ENCODE data around the gene MPP2.

Gene MPP2

GRCh38 chr17:43829738-43830137 is 77.6 kb downstream of the MPP2 start:
- Histone ChIP-seq H3K27ac (ENCODE audit: low read depth, low read length) (no peak overlapping the region), H3K4me1 (ENCODE audit: control insufficient read depth, low read depth, low read length) (no peaks in the 10 kb centered on the region), H3K27me3 (ENCODE audit: insufficient read depth, low read length, poor library complexity) (peaks cover 2% of the 10 kb centered on the region), H3K4ac (ENCODE audit: low read depth, low read length) (no peak overlapping the region), H3K56ac (ENCODE audit: low read length) (no peak overlapping the region), H4K8ac (ENCODE audit: low read depth, low read length) (no peak overlapping the region), H3K4me2 (ENCODE audit: low read length) (no peak overlapping the region), H3K79me2 (ENCODE audit: control insufficient read depth, insufficient read depth, low read length) (no peaks in the 10 kb centered on the region), H3K18ac (ENCODE audit: low read length) (no peak overlapping the region), H2BK120ac (ENCODE audit: low read depth, low read length) (no peak overlapping the region), H3K79me1 (ENCODE audit: low read length) (no peaks in the 10 kb centered on the region), H2BK5ac (ENCODE audit: low read length) (no peak overlapping the region), H3K36me3 (ENCODE audit: control insufficient read depth, insufficient read depth, low read length) (no peaks in the 10 kb centered on the region), H3K23ac (ENCODE audit: low read length) (no peak overlapping the region), H3K4me3 (ENCODE audit: low read length) (no peak overlapping the region), H3K9ac (ENCODE audit: low read length) (no peak overlapping the region), H2BK15ac (replicated peaks; ENCODE audit: low read depth) (no peak overlapping the region), H2AK5ac (ENCODE audit: low read length) (no peak overlapping the region), H4K5ac (ENCODE audit: low read length) (no peak overlapping the region)
- WGBS (ENCODE audit: extremely low coverage, insufficient coverage, low lambda C conversion rate): no CpG with 5 or more reads among the region's 14 CpGs
- no peak for DNase-seq

- H2BK15ac ChIP-seq (replicated peaks; ENCODE audit: low read depth): no peak overlapping the region
Measured at GRCh38 chr17:43827596-43827995, 79.7 kb downstream of the MPP2 start.

GRCh38 chr17:43826206-43826605 is 81.1 kb downstream of the MPP2 start:
- Histone ChIP-seq H2BK120ac (ENCODE audit: low read depth, low read length) (no peak overlapping the region), H4K5ac (ENCODE audit: low read length) (no peak overlapping the region), H3K79me1 (ENCODE audit: low read length) (no peaks in the 10 kb centered on the region), H3K56ac (ENCODE audit: low read length) (no peak overlapping the region), H3K4me2 (ENCODE audit: low read length) (no peak overlapping the region), H2AK5ac (ENCODE audit: low read length) (no peak overlapping the region), H4K8ac (ENCODE audit: low read depth, low read length) (no peak overlapping the region), H2BK15ac (replicated peaks; ENCODE audit: low read depth) (no peak overlapping the region), H3K27me3 (ENCODE audit: insufficient read depth, low read length, poor library complexity) (no peaks in the 10 kb centered on the region), H3K4me3 (ENCODE audit: low read length) (no peak overlapping the region), H3K79me2 (ENCODE audit: control insufficient read depth, insufficient read depth, low read length) (no peaks in the 10 kb centered on the region), H3K18ac (ENCODE audit: low read length) (no peak overlapping the region), H3K36me3 (ENCODE audit: control insufficient read depth, insufficient read depth, low read length) (no peaks in the 10 kb centered on the region), H3K9ac (ENCODE audit: low read length) (no peak overlapping the region), H3K27ac (ENCODE audit: low read depth, low read length) (no peak overlapping the region), H3K23ac (ENCODE audit: low read length) (no peak overlapping the region), H3K4ac (ENCODE audit: low read depth, low read length) (no peak overlapping the region), H3K4me1 (ENCODE audit: control insufficient read depth, low read depth, low read length) (no peaks in the 10 kb centered on the region), H2BK5ac (ENCODE audit: low read length) (no peak overlapping the region)
- no CpG with 5 or more reads among the region's 7 CpGs for whole genome bisulfite sequencing (ENCODE audit: extremely low coverage, insufficient coverage, low lambda C conversion rate)
- DNase-seq: no peak

More at GRCh38 chr17:43827596-43827995, 79.7 kb downstream of the MPP2 start:
- Histone ChIP-seq H3K56ac (ENCODE audit: low read length) (no peak overlapping the region), H3K4me2 (ENCODE audit: low read length) (no peak overlapping the region), H2BK5ac (ENCODE audit: low read length) (no peak overlapping the region), H3K23ac (ENCODE audit: low read length) (no peak overlapping the region), H3K79me2 (ENCODE audit: control insufficient read depth, insufficient read depth, low read length) (no peaks in the 10 kb centered on the region), H3K27ac (ENCODE audit: low read depth, low read length) (no peak overlapping the region), H3K18ac (ENCODE audit: low read length) (no peak overlapping the region), H3K79me1 (ENCODE audit: low read length) (no peaks in the 10 kb centered on the region), H3K36me3 (ENCODE audit: control insufficient read depth, insufficient read depth, low read length) (no peaks in the 10 kb centered on the region), H4K8ac (ENCODE audit: low read depth, low read length) (no peak overlapping the region), H4K5ac (ENCODE audit: low read length) (no peak overlapping the region), H2BK120ac (ENCODE audit: low read depth, low read length) (no peak overlapping the region), H3K27me3 (ENCODE audit: insufficient read depth, low read length, poor library complexity) (no peaks in the 10 kb centered on the region), H3K9ac (ENCODE audit: low read length) (no peak overlapping the region), H3K4ac (ENCODE audit: low read depth, low read length) (no peak overlapping the region), H3K4me1 (ENCODE audit: control insufficient read depth, low read depth, low read length) (no peaks in the 10 kb centered on the region), H3K4me3 (ENCODE audit: low read length) (no peak overlapping the region), H2AK5ac (ENCODE audit: low read length) (no peak overlapping the region)
- WGBS (ENCODE audit: extremely low coverage, insufficient coverage, low lambda C conversion rate): no CpG with 5 or more reads among the region's 9 CpGs
- DNase-seq: no peak

- no peak overlapping the region for H3K56ac ChIP-seq (ENCODE audit: low read length)
- H3K27ac ChIP-seq (ENCODE audit: low read depth, low read length): no peak overlapping the region
- no peaks in the 10 kb centered on the region for H3K79me2 ChIP-seq (ENCODE audit: control insufficient read depth, insufficient read depth, low read length)
- no peaks in the 10 kb centered on the region for H3K79me1 ChIP-seq (ENCODE audit: low read length)
- no peak overlapping the region for H2AK5ac ChIP-seq (ENCODE audit: low read length)
- no peak overlapping the region for H2BK5ac ChIP-seq (ENCODE audit: low read length)
- H3K36me3 ChIP-seq (ENCODE audit: control insufficient read depth, insufficient read depth, low read length): no peaks in the 10 kb centered on the region
- no peak overlapping the region for H3K18ac ChIP-seq (ENCODE audit: low read length)
- H3K4me2 ChIP-seq (ENCODE audit: low read length): no peak overlapping the region
- no peak for DNase-seq
- no peak overlapping the region for H3K4me3 ChIP-seq (ENCODE audit: low read length)
- no CpG with 5 or more reads among the region's 12 CpGs for WGBS (ENCODE audit: extremely low coverage, insufficient coverage, low lambda C conversion rate)
- no peaks in the 10 kb centered on the region for H3K27me3 ChIP-seq (ENCODE audit: insufficient read depth, low read length, poor library complexity)
- H4K5ac ChIP-seq (ENCODE audit: low read length): no peak overlapping the region
- H3K23ac ChIP-seq (ENCODE audit: low read length): no peak overlapping the region
- H2BK15ac ChIP-seq (replicated peaks; ENCODE audit: low read depth): no peak overlapping the region
- no peaks in the 10 kb centered on the region for H3K4me1 ChIP-seq (ENCODE audit: control insufficient read depth, low read depth, low read length)
- H3K9ac ChIP-seq (ENCODE audit: low read length): no peak overlapping the region
- H2BK120ac ChIP-seq (ENCODE audit: low read depth, low read length): no peak overlapping the region
- no peak overlapping the region for H4K8ac ChIP-seq (ENCODE audit: low read depth, low read length)
- no peak overlapping the region for H3K4ac ChIP-seq (ENCODE audit: low read depth, low read length)
Measured at GRCh38 chr17:43825567-43825966, 81.8 kb downstream of the MPP2 start.
